MM.1S (cell line): ENCODE results near the gene TAF4B.
"Not testable (repeated sequence)": the region's sequence is repeated elsewhere in the genome, so short reads cannot be mapped to it uniquely, and the experiment has no call there.

ENCODE experiments used
- CTCF ChIP-seq: fragments of 300-600 bp; sonication (generic); IDR thresholded peaks from 2 replicates; pipeline ENCODE4 v1.5.1; 2016; ENCODE audit warnings: antibody characterized with exemption, low read length, mixed read lengths
- EZH2 ChIP-seq: fragments of 300-600 bp; sonication (generic); optimal IDR thresholded peaks from 2 replicates; pipeline ENCODE3; 2017; ENCODE audit warnings: low read depth, mild to moderate bottlenecking, antibody characterized with exemption, low read length, mixed read lengths

- not testable (repeated sequence) for TF ChIP-seq CTCF, EZH2
These were observed 77.0 kb downstream of the TAF4B start for GRCh38 chr18:26303222-26303621.
